Adrenal gland (tissue), 5 donors: ENCODE data around the gene CTDSP2.

ENCODE experiments used
- POLR2A ChIP-seq, 2 donors: fragments of 450-650 bp; IDR thresholded peaks; one replicate each; pipeline ENCODE4 v1.6.1; 2017; ENCODE audit warnings: antibody characterized with exemption in 2 of 2, mild to moderate bottlenecking in 2 of 2, moderate library complexity in 1 of 2
- TF ChIP-seq, protein P1 (sequence below), 6 experiments: fragments of 450-650 bp in 4 of 6; fragments of 200-600 bp in 2 of 6; sonication (generic) in 1 of 6; IDR thresholded peaks; 1 replicate in 5 of 6; 2 replicates in 1 of 6; pipeline versions ENCODE4 v1.5.1 to v1.8.0; 2016 to 2021; ENCODE audit warnings: antibody characterized with exemption in 6 of 6, mild to moderate bottlenecking in 2 of 6, moderate library complexity in 1 of 6
- donor health status: DM: no; HTN: no; CAD: no.

DNA sequence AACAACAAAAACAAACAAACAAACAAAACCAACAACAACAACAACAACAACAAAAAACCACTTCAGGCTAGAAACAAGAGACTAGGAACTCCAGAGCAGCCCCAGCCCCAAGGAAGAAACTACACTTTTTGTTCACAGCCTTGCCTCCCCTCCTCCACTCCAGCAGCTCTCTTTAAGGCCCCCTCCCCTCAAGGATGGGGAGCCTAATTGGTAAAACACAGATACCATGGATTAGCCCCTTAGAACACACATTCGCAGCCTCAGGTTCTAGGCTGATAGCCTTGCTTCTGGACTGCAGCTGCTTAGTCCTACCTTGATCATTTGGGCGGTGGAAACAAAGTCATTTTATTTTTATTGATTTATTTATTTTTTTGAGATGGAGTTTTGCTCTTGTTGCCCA lies 16.1 kb downstream of the CTDSP2 start:
- TF ChIP-seq, protein P1, sequence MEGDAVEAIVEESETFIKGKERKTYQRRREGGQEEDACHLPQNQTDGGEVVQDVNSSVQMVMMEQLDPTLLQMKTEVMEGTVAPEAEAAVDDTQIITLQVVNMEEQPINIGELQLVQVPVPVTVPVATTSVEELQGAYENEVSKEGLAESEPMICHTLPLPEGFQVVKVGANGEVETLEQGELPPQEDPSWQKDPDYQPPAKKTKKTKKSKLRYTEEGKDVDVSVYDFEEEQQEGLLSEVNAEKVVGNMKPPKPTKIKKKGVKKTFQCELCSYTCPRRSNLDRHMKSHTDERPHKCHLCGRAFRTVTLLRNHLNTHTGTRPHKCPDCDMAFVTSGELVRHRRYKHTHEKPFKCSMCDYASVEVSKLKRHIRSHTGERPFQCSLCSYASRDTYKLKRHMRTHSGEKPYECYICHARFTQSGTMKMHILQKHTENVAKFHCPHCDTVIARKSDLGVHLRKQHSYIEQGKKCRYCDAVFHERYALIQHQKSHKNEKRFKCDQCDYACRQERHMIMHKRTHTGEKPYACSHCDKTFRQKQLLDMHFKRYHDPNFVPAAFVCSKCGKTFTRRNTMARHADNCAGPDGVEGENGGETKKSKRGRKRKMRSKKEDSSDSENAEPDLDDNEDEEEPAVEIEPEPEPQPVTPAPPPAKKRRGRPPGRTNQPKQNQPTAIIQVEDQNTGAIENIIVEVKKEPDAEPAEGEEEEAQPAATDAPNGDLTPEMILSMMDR (IDR thresholded peaks at IDR 0.05), result no peak
- no peak for TF ChIP-seq POLR2A (IDR thresholded peaks at IDR 0.05)
